Activated CD4-positive, alpha-beta T cell treated with anti-CD3 and anti-CD28 coated beads, Interleukin-2, amount 50 U/mL, for 16 hours (primary cell): Measurements from ENCODE around the gene KCNJ11.

Experiments used
- DNase-seq: peaks from one replicate; pipeline ENCODE4 v3.0.0-alpha.2; 2020

The KCNJ11 gene

DNA sequence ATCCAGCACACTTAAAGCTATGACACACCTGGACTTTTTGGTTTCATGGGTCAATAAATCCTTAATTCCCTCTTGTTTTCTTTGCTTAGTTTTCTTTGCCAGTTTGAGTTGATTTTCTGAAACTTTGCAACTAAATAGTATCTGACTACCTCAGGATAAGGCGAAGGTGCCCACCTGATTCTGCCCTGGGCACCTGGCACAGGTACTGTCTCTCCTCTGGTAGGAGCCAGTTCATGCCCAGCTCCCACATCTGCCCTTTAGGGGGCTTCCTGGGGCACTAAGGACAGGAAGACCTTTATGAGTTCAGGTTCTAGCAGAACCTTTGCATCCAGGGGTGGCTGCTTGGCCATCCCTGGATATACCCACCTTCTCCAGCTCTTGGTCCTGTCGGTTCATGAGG lies 19.6 kb upstream of the KCNJ11 start:
- DNase-seq = no peak

DNA sequence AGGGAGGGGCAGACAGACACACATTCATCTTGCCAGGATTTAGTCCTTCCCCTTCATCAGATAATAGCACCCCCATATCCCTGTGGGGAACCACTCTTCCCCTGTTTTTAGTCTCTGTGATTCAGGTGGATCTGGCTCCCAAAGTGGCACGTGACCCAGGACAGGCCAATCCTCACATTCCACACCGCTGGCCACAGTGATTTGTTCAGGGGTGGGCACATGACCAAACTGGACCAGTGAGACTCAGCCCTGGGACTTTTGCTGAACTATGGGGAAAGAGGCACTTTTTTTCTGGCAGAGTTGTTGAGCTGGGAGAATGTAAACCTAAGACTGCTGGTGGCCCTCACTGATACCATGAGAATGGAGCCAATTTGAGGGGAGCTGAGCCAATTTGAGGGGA lies 19.1 kb upstream of the KCNJ11 start:
- no peak for DNase-seq

DNA sequence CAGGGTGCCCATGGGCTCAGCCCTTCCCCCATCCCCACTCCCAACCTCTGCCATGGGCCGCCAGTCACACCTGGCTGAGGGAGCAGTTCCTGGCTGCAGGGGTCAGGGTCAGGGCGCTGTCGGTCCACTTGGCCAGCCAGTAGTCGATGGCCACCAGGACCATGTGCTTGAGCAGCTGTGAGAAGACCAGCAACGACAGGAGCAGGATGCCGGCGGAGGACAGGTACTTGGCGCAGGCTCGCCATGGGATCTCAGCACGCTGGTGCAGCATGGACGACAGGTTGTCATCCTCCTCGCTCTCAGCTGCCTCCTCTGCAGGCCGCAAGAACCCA lies 18.3 kb upstream of the KCNJ11 start:
- DNase-seq = no peak

DNA sequence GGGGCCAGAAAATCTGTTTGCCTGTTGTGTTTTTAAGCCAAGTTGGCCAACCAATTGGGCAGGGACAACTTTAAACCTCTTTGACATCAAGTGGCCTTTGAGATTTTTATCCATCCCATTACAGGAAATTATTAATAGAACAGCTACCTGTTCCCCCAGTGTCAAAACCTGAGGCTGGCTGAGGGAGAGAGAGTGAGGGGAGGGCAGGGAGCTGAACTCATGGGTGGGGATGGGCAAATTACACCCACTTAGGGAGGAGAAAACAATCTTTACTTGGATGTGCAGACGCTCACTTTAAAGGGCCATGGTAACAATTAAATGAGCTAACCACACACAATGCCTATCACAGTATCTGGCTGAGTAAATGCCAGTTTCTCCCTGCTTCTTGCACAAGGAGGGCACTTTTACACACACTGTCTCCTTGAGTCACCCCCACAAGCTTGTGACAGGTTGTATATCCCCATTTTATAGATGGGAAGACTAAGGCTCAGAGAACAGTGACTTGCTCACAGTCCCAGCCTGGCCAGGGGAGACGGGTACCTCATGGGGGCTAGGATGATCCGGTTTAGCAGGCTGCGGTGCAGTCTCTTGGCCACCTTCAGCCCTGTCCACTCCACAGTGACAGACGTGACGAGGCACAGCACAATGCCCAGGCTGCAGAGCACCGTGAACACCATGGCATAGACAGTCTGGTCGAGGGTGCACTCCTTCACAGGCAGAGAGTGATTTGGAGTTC lies 17.8 kb upstream of the KCNJ11 start:
- DNase-seq = no peak

DNA sequence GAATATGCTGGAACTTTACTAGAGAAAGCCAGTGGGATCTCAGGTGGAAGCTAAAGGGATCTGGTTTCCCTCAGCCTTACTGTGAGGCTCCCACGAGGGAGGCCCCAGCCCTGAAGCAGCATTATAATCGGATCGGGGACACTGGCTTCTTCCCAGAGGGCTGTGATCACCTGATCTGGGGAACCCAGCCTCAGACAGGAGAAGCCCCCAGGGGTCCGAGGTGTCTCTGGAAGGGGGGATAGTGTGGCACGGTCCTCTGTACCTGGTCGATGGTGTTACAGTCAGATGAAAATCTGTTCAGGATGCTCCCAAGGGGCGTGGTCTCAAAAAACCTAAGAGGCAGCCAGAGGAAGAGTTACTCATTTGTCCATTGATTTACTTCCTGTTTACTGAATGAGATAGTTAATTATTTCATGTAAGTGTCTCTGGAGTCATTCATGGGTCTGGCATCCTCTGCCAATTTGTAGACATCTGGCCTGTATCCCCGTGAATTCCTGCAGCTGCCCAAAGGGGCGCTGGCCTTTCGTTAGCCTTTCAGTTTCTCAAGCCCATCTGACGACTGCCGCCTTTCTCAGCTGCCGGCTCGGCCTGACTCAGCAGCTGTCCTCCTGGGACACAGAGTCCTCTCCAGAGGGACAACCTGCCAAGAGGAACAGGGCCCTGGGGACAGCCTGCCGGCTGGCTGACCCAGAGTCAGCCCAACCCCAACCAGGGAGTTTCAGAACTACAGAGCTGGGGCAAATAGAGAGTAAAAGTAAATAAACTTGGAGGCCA lies 17.0 kb upstream of the KCNJ11 start:
- no peak for DNase-seq

DNA sequence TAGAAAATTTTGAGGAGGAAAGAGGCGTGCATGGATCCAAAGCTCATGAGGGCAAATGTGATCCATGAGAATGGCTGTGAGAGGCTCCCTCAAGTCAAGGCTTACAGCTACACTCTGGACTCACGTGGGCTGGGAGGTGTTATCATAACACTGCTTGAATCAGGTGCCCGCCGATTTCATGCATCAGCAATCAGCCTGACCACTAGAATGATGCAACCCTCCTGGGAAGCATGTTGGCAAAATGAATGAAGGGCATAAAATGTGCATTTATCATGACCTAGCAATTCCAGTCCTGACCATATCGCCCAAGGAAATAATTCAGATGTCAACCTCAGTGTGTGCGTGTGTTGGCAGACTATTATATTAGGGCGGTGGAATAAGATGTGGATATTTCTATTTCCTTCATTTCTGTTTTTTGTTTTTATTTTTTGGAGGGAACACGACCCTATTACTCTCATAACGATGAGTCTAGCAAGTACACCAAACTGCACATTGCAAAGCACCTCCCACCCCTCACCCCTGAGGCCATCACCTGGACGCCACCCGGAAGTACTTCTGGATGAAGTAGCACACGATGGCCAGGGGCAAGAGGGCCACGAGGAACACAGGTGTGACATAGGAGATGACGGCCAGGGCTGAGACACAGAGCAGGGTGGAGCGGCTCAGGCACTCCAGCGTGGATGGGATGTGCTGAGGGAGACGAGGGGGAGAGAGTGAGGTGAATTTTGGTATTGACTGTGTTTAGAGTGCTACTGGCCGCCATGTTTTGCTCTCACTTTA lies 15.7 kb upstream of the KCNJ11 start:
- DNase-seq = no peak

DNA sequence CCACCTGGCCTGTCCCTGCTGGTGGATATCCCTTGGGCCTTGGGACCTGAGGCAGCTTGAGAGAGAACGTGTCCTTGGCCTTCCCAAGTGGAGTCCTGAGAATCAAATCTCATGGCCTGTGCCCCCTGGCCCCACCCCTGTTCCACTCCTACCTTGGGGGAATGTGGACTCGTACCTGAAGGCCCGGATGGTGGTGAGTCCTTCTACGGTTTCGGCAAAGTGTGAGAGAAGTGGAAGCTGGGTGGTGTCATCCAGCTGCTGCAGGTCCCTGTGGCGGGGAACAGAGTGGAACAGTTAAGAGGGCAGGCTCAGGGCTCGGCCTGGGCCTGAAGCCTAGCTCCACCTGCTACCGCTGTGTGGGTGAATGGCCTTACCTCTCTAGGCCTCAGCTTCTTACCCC lies 14.0 kb upstream of the KCNJ11 start:
- DNase-seq = no peak

DNA sequence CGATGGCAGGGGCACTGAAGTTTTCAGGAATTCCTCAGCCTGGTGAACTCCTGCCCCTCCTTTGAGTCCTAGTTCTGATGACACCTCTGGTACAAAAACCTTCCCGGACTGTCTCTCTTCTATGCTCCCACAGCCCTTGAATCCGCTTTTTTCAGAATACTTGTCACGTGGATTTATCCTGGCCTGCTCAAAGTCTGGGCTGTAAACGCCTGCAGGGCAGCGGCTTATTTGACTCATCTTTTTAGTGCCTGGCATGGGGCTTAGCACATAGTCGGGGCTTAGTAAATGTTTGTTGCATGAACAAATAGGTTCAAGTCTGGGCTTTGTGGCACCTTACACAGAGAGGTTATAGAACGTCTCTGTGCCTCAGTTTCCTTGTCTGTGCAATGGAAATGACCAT lies 13.4 kb upstream of the KCNJ11 start:
- DNase-seq = no peak

DNA sequence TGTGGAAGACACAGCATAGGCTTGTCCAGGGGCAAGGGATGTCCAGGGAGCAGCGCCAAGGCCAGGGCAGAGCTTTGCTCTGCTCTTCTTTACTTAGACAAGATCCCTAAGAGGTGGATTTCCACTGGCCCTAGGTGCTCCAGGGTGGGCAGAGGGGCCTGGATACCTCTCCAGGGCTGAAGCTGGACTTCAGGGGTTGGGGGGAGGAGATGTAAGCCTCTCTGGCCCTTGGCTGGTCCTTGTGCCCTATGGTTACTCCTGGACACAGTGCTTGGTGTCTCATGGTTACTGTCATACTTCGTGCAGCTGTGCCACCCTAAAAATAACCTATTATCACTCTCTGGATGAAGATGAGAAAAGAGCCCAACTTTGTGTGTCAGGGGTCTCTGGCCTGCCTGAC lies 12.9 kb upstream of the KCNJ11 start:
- no peak for DNase-seq

DNA sequence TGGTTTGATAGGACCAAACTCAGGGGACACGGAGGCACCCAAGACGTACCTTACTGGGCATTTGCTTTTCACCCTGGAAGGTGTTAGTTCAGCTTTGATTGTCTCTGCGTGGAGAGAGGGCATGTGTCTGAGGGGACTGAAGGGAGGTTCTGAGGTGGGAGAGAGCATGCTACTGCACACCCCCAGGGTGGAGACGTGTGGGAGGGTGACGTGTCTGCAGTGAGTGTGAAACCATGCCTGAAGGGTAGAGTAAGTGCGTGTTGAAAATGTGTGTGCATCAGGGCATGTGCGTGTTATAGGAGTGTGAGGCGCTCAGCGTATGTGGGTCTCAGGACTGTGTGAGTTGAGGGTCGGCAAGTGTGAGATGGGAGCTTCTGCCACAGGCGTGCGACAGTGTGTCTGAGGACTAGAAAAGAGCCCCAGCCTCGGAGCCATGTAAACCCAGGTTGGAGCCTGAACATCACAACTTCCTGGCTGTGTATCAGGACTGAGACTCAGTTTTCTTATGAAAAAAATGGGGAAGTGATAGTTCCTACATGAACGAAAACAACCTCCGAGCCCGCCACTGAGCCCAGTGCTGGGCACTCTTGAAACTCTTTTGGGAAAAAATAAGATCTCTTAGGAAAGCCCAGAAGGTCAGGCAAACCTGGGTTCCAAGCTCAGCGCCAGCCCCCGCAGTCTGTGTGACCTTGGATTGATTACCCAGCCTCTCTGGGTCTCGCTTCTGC lies 11.8 kb upstream of the KCNJ11 start:
- no peak for DNase-seq

DNA sequence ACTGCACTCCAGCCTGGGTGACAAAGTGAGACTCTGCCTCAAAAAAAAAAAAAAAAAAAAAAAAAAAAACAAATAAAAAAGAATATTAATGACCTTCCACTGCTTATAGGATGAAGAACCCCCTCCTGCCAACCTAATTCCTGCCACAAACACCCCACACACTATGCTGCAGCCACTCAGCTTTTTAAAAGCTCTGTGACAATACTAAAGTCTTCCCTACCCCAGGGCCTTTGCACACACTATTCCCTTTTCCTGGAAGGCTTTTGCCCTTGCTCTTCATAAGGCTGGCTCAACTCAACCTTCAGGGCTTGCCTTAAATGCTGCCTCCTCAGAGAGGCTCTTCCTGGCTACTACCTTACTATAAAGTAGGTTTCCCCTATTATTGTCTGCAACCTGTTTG lies 10.8 kb upstream of the KCNJ11 start:
- DNase-seq = no peak

DNA sequence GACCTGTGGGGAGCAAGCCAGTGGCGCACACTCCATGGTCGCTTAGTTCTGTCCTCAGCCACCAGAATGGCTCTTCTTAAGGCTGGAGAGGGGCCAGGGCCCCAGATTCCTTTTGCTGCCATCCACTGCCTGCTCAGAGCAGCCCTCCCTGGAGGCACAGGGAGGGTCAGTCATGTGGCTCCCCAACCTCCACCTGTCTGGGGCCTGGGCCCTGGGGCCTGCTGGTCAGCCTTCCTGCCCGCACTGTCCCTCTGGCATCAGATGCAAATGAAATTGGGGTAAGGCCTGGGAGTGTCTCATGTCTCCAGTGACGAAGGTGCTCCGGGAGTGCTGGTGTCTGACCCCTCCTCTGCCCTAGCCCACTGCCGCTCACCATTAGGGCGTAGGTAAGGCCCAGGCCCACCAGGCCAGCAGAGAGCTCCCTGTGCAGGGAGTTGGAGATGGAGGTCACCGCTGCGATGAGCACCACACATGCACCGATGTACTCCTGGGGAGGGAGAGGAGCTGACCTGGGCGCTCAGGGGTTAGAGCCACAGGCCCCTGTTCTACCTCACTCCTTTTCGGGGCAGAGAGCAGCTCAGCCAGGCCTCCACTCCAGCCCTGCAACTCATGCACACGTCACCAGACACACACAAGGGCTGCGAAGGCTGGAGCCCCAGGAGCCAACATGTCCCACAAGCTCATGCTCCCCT lies 9.0 kb upstream of the KCNJ11 start:
- no peak for DNase-seq

DNA sequence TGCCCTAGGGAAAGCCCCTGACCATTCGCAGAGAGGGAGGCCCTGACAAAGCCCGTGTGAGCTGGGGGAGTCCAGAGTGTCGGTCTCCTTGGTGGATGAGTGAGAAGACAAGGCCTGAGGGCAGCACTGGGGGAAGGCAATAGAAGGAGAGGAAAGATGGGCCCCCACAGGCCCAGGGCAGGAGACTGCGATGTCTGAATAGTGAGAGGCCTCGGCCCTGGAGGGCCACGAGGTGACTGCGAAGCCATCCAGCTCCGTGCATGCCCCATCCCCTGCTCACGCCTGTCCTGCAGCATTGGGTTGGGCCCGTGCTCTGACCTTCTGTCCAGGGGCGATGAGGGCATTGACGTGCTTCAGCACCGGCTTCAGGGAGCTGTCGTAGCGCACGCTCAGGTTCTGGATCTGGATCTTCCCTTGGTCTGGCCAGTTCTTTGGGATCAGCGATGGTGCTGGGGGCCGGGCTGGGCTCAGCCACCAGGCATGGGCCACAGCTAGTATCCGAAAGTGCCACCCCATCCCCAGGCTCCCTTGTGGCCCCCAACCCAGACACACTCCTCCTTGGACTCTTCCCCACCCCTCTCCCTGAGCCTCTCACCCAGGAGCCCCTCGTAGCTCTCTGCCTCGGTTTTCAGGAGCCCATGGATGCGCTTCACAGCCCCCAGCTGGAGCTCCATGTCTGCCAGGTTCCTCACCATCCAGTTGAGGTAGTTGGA lies 8.3 kb upstream of the KCNJ11 start:
- no peak for DNase-seq

DNA sequence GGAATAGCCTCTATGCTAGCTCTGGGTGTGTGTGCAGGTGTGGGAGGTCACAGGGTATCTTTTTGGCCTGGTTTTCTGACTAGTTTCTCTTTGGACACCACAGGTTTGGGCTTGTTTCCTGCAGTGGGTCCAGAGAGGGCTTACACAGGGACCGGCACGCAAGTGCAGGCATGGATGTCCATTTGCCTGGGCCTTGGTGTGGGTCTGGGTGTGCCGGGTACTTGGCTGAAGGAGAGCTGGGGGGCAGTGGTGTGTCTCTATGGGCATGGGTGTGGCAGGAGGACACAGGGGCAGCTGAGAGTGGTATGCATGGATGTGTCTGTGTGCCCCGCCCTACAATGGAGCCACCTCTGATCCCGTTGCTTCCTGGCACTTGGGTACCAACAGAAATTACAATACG lies 7.5 kb upstream of the KCNJ11 start:
- no peak for DNase-seq

DNA sequence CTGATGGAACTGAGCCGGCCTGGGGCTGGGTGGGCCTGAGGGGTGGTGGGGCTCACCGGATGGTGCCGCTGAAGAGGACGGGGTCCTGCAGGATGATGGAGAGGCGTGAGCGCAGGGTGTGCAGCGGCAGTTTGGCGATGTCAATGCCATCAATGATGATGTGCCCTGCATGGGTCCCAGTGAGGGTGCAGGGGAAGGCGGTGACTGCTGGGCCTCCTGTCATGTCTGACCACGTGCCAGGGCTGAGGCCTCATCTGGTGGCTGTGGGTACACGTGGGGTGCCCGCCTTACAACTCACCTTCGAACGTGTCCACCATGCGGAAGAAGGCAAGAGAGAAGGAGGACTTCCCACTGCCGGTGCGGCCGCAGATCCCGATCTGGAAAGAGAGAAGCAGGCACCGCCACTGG lies 7.1 kb upstream of the KCNJ11 start:
- no peak for DNase-seq

DNA sequence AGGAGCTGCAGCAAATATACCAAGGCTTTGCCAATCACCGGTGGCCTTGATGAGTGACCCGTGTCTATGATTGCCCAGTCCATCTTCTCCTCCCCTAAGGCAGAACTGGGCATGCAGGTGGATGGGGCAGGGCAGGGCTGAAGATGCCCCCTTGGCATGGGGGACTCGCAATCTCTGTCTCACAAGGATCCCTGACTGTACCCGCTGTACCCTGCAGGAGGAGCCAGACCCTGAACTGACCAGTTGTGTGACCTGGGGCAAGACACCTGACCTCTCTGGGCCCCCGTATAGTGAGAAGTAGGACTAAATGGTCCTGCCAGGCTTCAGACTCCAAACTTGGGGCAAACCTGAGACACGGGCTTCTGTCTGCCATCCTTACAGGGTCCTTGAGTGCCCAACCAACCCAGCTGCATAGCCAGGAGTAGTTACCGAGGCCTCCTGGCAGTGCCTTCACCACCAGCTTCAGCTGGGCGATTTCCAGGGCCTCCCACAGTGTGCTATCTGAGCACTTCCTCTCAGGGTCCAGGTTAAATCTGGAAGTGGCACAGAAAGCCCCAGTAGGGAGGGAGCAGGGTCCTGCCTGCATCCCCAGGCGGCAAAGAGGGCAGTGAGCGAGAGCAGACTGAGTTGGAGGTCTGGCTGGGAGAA lies 6.4 kb upstream of the KCNJ11 start:
- no peak for DNase-seq

DNA sequence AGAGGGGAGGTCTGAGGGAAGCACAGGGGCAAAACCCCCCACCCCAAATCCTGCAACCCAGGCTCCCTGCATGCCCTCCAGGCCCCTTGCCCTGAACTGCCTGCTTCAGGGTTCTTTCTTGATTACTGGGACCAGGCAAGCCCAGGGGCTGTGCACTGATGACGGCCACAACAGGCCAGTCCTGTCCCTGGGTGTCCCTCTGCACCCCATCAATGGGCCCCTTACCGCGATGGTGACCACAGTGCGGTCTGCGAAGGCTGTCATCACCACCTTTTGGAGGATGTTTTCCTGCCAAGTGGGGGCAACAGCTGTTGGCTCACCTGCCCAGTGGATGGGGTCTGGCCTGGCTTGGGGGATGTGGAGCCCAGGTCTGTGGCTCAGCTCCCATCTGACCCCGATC lies 5.0 kb upstream of the KCNJ11 start:
- DNase-seq = no peak

DNA sequence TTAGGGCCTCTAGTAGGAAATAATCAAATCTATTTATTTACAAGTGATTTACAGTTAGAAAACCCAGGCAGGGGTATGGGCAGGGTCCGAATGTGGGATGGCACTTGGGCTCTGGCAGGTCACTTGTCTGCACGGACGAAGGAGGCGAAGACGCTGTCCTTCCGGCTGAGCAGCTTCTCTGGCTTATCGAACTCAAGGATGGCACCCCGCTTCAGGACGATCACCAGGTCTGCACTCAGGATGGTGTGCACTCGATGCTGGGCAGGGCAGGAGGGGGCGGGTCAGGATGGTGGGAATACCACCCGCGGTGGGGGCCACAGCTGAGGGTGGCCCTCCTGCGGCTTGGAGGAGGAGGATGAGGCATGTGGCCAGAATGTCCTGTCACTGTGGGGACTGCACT lies 4.4 kb upstream of the KCNJ11 start:
- no peak for DNase-seq

DNA sequence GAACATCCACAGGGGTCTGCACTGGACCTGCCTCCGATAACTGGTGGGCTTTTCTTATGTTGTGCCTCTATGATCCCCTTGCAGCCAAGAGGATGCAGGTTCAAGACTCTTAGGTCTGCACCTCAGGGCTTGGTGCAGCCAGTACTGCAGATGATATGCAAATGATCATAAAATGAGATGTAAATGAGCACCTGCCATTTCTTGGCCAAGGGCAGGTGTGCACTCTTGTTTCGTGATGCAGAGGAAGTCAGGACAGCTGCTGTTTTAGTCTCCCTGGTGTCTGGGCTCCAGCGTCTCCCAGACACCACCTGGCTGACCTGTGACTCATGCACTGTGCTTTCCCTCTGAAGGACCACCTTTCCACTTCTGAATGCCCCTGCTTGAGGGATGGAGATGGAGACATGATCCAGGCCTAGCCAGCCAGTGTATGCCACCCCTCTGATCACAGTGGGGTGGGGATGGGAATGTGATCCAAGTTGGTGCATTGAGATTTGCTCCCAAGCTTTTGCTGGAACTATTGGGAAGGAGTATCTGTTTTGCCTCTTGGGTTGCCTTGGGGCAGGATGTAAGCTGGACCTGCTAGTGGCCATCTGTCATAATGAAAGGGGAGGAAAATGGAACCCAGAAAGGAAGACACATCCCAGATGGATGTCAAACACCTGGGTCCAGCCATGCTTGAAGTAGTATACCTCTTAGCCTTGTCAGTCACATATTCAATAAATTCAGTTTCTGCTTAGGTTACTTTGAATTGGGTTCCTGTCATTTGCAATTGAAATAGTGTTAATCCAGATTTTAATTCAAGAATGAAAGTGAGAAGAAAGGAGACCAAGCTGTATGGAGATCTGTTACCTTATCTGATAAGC lies 3.3 kb upstream of the KCNJ11 start:
- DNase-seq = no peak

DNA sequence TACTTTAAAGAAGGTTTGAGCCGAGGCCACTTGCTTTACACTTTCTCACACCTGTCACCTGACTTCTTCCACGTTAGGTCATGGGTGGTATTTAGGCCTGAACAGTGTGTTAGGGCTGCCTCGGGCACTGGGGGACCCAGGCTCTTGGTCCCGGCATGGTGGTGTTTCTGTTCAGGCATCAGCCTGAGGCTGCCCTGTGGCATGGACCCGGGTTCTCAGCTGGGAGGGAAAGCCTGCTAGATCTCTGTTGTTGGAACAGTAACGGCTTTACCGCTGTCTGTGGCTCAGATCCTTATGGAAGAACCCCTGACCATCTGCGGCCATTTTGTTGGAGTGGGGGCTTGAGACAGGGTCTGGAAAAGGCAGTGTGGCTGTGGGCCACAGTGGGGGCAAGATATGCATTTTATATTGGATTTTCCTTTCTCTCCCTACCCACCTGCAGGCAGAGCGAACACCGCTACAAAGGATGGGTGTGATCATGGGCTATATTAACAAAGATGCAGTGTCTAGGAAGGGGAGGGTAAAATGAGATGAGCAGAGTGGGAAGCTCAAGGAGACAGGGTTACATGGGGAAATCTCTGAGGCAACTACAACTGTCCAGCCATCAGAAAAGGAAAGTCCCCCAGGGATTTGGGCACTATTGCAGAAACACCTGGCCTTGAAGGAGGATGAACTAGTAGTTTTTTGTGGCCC lies 1.6 kb upstream of the KCNJ11 start:
- DNase-seq = no peak
